ENCODE measurements around the gene OCIAD1. TPM values are rescaled to one million over a fixed set of nuclear protein-coding genes. Genes with fewer than 3 reads are reported as not detected.
"Not testable (repeated sequence)": the region's sequence is repeated elsewhere in the genome, so short reads cannot be mapped to it uniquely, and the experiment has no call there.

The OCIAD1 gene
- total RNA-seq, 2 donors from 2014 or later = 80.6 to 90.7 TPM

- intact Hi-C loops (cut with DNase I) = no loop called here
- no peak for DNase-seq (ENCODE audit: low spot score)
These were observed 16.9 kb upstream of the OCIAD1 start for GRCh38 chr4:48813964-48814363.

GRCh38 chr4:48815483-48815882 lies 15.4 kb upstream of the OCIAD1 start:
- no peak for DNase-seq (ENCODE audit: low spot score)
- intact Hi-C loops (cut with DNase I) = no loop called here

GRCh38 chr4:48816297-48816696 lies 14.6 kb upstream of the OCIAD1 start:
- intact Hi-C loops (cut with DNase I); DNase-seq (ENCODE audit: low spot score): not testable (repeated sequence)

- intact Hi-C loops (cut with DNase I) = no loop called here
- DNase-seq (ENCODE audit: low spot score) = no peak
These were observed 13.9 kb upstream of the OCIAD1 start for GRCh38 chr4:48816971-48817370.

- intact Hi-C loops (cut with DNase I); DNase-seq (ENCODE audit: low spot score): not testable (repeated sequence)
These were observed 9.5 kb upstream of the OCIAD1 start for GRCh38 chr4:48821431-48821830.

- intact Hi-C loops (cut with DNase I) = no loop called here
- no peak for DNase-seq (ENCODE audit: low spot score)
These were observed 3.3 kb upstream of the OCIAD1 start for GRCh38 chr4:48827622-48828021.

GRCh38 chr4:48831532-48832030 lies 693 bp downstream of the OCIAD1 start:
- intact Hi-C loops (cut with DNase I) = loop anchor here in 1 of 2 donors (5.0 kb wide), 1 partner anchor 49 kb away; the partner anchor contains the start of gene FRYL
- no peak for DNase-seq (ENCODE audit: low spot score)

GRCh38 chr4:48832571-48832970 lies 1.7 kb downstream of the OCIAD1 start:
- intact Hi-C loops (cut with DNase I) = loop anchor here in 1 of 2 donors (5.0 kb wide), 1 partner anchor 50 kb away; the partner anchor contains the start of gene FRYL
- no peak for DNase-seq (ENCODE audit: low spot score)

- DNase-seq (ENCODE audit: low spot score) = no peak
- intact Hi-C loops (cut with DNase I) = no loop called here
These were observed 5.8 kb downstream of the OCIAD1 start for GRCh38 chr4:48836658-48837057.

- intact Hi-C loops (cut with DNase I) = no loop called here
- no peak for DNase-seq (ENCODE audit: low spot score)
These were observed 10.3 kb downstream of the OCIAD1 start for GRCh38 chr4:48841045-48841827.

- DNase-seq (ENCODE audit: low spot score) = no peak
- intact Hi-C loops (cut with DNase I) = no loop called here
These were observed 14.0 kb downstream of the OCIAD1 start for GRCh38 chr4:48844843-48845242.

GRCh38 chr4:48848799-48849198 lies 17.9 kb downstream of the OCIAD1 start:
- DNase-seq (ENCODE audit: low spot score); intact Hi-C loops (cut with DNase I): not testable (repeated sequence)

GRCh38 chr4:48851651-48852050 lies 20.8 kb downstream of the OCIAD1 start:
- DNase-seq (ENCODE audit: low spot score) = no peak
- intact Hi-C loops (cut with DNase I) = no loop called here

- no peak for DNase-seq (ENCODE audit: low spot score)
- intact Hi-C loops (cut with DNase I) = no loop called here
These were observed 22.9 kb downstream of the OCIAD1 start for GRCh38 chr4:48853604-48854394.

GRCh38 chr4:48854395-48854683 lies 23.5 kb downstream of the OCIAD1 start:
- DNase-seq (ENCODE audit: low spot score) = no peak
- intact Hi-C loops (cut with DNase I) = no loop called here

GRCh38 chr4:48854982-48855381 lies 24.1 kb downstream of the OCIAD1 start:
- intact Hi-C loops (cut with DNase I) = no loop called here
- no peak for DNase-seq (ENCODE audit: low spot score)

- DNase-seq (ENCODE audit: low spot score) = no peak
- intact Hi-C loops (cut with DNase I) = no loop called here
These were observed 27.2 kb downstream of the OCIAD1 start for GRCh38 chr4:48858130-48858529.

GRCh38 chr4:48862038-48862437 lies 31.1 kb downstream of the OCIAD1 start:
- intact Hi-C loops (cut with DNase I) = no loop called here
- no peak for DNase-seq (ENCODE audit: low spot score)

- no peak for DNase-seq (ENCODE audit: low spot score)
- intact Hi-C loops (cut with DNase I) = no loop called here
These were observed 31.8 kb downstream of the OCIAD1 start for GRCh38 chr4:48862661-48863060.

GRCh38 chr4:48863728-48864127 lies 32.8 kb downstream of the OCIAD1 start:
- intact Hi-C loops (cut with DNase I) = no loop called here
- DNase-seq (ENCODE audit: low spot score) = no peak

Measured in posterior vena cava (tissue), 2 donors.